Fibroblast of mammary gland (primary cell): Measurements from ENCODE around the gene TBCD.
"Not testable (repeated sequence)": the region's sequence is repeated elsewhere in the genome, so short reads cannot be mapped to it uniquely, and the experiment has no call there.

Experiments used
- DNase-seq: peaks from one replicate; pipeline ENCODE4 v3.0.0-alpha.2; 2010; ENCODE audit warnings: low read depth
- H3K4me3 ChIP-seq: 2 replicates; pipeline ENCODE4 v1.5.1; 2011; ENCODE audit warnings: low read depth, mild to moderate bottlenecking, low read length, moderate library complexity; ENCODE audit not compliant: control insufficient read depth
- CTCF ChIP-seq: conservative IDR thresholded peaks from 2 replicates; pipeline ENCODE4 v1.5.1; 2011; ENCODE audit warnings: low read depth, low read length, inconsistent platforms; ENCODE audit not compliant: control insufficient read depth, insufficient read depth

TBCD gene

GRCh38 chr17:82772026-82772425, 20.2 kb downstream of the TBCD start:
- no peak overlapping the region for H3K4me3 ChIP-seq
- peak; percentile 76 for DNase-seq
- TF ChIP-seq CTCF: no peak

- not testable (repeated sequence) for H3K4me3 ChIP-seq, DNase-seq
Measured at GRCh38 chr17:82774456-82774855, 22.6 kb downstream of the TBCD start.

GRCh38 chr17:82775001-82775823, 23.3 kb downstream of the TBCD start:
- peak overlapping the region; percentile 27 for H3K4me3 ChIP-seq
- TF ChIP-seq CTCF: peak; percentile 69
- DNase-seq: peak; percentile 43

- DNase-seq: no peak
- H3K4me3 ChIP-seq: no peak overlapping the region
- TF ChIP-seq CTCF: no peak
Measured at GRCh38 chr17:82776454-82776853, 24.6 kb downstream of the TBCD start.

GRCh38 chr17:82777778-82778375, 26.0 kb downstream of the TBCD start:
- DNase-seq, H3K4me3 ChIP-seq: not testable (repeated sequence)

- no peak for TF ChIP-seq CTCF
- no peak overlapping the region for H3K4me3 ChIP-seq
Measured at GRCh38 chr17:82779541-82779940, 27.7 kb downstream of the TBCD start.

GRCh38 chr17:82780195-82780594, 28.3 kb downstream of the TBCD start:
- no peak for TF ChIP-seq CTCF
- DNase-seq: no peak
- H3K4me3 ChIP-seq: no peak overlapping the region

More at GRCh38 chr17:82779541-82779940, 27.7 kb downstream of the TBCD start:
- no peak for DNase-seq
